ELF-1 (cell line): ENCODE measurements around the gene ACVR1B.
A peak's percentile ranks its signal among the peaks of the same experiment; 100 is the strongest.

ENCODE experiments used
- DNase-seq: peaks from one replicate; pipeline ENCODE4 v3.0.0-alpha.2; 2016; ENCODE audit warnings: low read depth, low spot score

The ACVR1B gene

GRCh38 chr12:52020539-52021336, 69.2 kb downstream of the ACVR1B start:
- peak; percentile 88 for DNase-seq

DNA sequence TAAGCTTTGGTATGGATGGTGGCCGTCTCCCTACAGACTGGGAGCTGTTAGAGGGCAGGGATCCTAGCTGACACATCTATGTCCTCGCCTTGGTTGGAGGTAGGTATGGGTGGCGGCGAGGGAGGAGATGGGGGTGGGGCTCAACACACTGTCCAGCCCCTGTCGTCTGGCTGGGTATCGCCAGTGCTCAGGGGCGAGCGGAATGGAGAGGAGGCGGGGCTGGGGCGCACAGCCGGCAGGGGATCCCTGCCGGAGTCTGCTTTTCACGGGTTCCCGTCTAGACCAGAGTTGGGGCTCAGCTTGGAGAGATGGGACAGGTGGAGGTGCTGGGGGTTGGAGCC, 71.3 kb downstream of the ACVR1B start:
- no peak for DNase-seq

- DNase-seq = peak; percentile 95
Observed at GRCh38 chr12:52023182-52023975, 71.9 kb downstream of the ACVR1B start.

GRCh38 chr12:52023976-52024688, 72.6 kb downstream of the ACVR1B start:
- no peak for DNase-seq

DNA sequence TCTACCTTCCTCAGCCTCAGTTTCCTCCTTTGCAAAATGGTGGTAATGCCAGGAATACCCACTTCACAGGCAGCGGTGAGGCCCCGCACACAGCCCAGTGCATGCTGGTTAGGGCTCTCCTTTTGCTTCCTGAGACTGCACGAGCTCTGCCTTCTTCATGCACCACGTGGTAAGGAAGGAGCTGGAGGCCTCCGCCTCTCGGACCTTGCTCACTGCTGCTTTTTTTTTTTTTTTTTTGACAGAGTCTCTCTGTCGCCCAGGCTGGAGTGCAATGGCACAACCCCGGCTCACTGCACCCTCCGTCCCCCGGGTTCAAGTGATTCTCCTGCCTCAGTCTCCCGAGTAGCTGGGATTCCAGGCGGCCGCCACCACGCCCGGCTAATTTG, 73.3 kb downstream of the ACVR1B start:
- no peak for DNase-seq

DNA sequence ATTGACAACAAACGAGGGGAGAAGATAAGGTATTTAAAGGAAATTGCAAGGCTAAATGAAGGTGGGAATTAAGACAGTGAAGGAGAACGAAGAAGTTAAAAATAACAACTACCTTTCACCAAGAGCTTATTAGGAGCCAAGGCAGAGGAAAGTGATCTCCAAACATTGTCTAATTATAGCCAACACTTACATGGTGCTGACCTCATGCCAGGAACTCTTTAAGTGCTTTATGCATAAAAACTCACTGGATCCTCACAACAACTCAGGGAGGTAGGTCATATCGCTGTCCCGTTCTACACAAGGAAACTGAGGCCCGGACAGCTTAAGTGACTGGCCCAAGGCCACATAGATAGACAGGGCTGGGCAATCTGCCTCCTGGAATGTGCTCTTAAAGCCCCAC, 74.8 kb downstream of the ACVR1B start:
- no peak for DNase-seq

DNA sequence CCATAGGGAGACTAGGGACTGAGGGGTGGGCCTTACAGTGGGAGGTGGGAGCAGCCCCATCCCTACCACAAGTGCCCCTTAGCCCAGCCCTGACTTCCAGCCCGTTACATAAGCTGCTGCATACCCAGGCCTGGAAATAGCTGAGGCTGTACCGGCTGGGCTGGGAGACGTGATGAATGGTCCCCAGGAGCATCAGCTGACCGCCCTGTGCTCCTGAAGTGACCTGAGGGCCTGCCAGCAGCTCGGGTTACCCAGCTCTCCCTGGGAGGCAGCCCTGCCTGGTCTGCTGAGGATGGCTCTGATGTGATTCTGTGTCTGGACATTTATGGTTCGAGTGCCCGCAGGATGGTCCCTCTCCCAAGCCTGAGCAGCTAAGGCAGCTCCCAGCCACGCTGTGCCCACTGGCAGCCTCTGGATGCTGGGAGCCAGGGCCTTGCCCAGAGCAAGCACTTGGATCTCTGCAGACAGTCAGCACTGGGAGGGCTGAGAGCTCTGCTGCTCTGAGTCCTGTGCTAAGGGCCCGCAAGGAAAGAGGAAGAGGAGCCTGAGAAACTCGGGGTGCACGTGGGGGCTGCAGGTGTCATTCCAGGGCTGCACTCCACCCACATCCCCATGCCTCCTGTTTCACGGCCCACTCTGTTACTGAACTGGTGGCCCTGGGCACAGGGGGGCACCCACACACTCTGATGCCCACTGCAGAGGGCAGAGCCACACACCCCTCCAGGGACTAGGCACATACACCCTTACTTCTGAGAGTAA, 75.8 kb downstream of the ACVR1B start:
- DNase-seq = peak; percentile 44

DNA sequence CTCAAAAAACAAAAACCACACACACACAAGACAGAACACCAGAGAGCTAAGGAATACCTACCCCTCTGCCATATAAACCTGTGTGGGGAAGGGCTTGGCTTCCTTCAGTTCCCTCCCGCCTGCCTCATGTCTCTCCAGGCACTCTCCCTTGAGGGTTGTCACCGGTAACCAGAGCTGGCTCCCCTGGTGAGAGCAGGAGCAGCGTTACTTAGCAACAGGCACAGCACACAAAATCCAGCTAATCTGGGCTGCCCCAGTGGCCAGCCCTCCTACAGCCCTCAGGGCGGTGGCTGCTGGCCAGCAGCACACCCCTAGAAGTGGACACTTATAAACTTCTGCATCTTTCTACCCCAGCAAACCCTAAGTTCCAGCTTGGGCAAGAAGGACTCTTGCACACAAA, 78.2 kb downstream of the ACVR1B start:
- DNase-seq = peak; percentile 91

DNA sequence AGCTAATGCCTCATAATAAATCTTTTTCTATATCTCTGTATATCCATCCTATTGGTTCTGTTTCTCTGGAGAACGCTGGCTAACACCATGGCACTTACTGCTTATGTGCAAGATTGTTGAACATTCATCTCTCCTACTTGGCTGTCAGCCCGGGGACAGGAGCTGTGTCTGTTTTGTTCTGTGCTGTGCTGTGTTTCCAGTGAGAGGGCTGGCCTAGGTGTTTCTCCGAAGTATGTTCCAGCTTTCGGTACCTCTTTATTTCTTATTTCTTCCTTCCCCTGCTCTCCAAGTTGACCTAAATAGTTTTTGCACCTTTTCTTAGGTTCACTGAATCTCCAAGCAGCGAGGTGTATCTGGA, 80.9 kb downstream of the ACVR1B start:
- DNase-seq = no peak

GRCh38 chr12:52032804-52033445, 81.4 kb downstream of the ACVR1B start:
- peak; percentile 97 for DNase-seq

- DNase-seq = no peak
Observed at GRCh38 chr12:52033446-52034140, 82.1 kb downstream of the ACVR1B start.

DNA sequence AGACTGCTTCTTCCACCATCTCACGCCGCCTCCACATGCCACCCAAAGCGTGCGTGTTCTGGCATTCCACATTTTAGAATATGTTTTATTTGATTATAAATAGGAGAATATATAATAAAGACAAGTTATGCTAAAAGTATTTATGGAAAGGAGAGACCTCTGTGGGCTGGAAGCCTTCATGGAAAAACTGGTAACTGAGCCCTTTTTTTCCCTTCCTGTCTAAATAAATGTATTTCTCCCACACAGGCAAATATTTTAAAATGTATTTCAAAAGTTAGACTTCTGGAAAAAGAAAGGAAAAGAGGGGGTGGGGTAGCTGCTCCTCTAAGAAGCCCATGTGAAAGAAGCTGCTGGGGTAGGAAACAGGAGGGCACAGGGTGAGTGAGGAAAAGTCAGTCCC, 83.7 kb downstream of the ACVR1B start:
- no peak for DNase-seq

- no peak for DNase-seq
Observed at GRCh38 chr12:52035926-52036325, 84.4 kb downstream of the ACVR1B start.

DNA sequence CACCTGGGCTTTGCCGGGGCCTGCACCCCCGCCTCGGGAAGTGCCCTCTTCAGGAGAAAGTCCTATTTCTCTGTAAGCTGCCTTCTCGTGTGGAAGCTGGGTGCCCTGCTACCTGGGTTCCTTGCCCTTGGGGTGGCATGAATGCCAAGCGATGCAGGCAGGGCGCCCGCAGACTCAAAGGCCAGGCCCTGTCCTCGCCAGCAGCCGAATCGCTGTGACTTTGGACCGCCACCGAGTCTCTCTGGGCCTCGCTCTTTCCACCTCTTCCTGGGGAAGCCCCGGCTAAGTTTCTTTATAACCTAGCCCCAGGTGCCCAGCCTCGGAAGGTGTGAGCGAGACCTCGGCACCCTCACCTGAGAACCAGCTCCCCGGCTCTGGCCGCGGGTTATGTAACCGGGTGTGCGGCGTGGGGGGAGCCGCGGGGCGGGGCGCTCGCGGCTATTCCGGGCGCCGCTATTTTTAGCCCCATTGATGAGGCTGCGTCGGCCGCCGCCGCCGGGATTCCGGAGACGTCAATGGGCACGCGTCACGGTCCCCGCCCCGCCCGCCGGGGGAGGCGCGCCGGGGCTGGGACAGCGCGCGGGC, 85.2 kb downstream of the ACVR1B start:
- DNase-seq = peak; percentile 74

DNA sequence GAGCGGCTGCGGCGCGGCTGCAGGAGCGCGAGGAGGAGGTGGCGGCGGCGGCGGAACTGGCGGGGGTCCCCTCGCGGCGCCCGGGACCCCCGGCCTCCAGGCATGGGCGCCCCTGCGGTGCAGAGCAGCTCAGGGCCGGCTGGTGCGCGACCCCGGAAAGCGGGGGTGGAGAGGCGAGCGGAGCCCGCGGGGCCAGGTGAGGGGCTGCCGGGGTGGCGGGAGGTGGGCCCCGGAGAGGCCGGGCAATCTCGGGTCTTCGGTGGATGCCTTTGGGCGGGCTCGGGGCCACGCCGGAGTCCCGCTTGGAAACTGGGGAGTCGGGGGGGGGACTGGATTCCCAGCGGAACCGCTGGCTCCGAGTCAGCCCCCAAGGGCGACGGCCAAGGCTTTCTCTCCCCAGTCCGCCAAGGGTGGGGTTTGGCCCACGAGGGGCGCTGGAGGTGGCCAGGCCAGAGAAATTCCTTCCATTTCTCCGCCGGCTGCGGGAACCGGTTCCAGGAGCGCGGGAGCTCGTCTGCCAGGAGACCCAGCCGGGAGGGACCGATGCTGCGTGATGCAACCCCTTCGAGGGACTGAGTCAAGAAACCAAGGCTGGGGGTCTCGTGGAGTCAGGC, 85.9 kb downstream of the ACVR1B start:
- DNase-seq = peak; percentile 72

DNA sequence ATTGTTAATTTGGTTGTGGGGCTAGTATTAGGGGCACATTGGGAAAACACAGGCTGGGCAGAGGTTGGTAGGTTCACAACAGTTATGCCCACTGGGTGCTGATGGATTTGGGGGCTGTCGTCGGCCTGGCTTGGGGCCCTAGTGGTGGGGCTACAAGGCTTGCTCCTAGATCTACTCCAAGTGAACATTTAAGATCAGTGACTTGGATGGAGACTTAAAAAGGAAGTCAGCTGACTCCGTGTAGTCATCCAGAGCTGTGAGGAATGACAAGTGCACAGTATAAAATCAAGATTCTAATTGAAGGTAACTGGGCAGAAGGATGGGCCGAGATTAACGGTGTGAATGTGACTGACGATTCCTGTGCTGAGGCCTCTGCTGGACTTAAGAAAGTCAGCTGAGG, 86.9 kb downstream of the ACVR1B start:
- DNase-seq = no peak

GRCh38 chr12:52041035-52041434, 89.5 kb downstream of the ACVR1B start:
- DNase-seq = no peak

GRCh38 chr12:52041695-52042123, 90.2 kb downstream of the ACVR1B start:
- peak; percentile 77 for DNase-seq

DNA sequence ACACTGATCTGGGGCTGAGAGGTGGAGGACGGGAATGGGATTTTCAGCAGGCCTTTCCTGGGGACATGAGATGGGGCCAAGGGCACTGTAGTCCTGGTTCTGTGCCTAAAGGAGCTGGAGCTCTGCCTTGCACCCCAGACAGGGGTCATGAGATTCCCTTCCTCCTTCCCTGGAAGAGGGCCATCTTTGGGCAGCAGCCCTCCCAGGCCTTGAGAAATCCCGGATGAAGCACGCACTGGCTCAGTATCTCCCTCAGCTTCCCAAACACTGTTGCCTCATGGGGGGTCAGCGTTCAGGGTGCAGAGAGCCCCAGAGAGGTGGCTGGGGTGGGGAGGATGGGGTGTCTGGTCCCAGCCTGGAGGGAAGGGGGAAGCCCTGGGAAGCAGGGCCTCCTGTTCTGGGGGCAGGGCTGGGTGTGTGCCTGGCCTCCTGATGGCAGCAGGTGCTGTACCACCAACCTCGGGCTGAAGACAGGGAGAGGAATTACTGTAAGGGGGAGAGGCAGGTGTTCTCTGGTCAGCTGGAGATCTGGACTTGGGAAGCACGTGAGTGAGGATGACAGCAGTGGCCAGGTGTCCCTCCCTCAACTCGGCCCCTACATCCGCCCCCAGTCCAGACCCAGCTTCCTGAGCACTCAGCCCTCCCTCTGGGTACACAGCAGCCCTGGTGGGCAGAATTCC, 91.3 kb downstream of the ACVR1B start:
- no peak for DNase-seq
